K562 (cell line): ENCODE measurements around the gene SULT2B1. TPM values are rescaled to one million over a fixed set of nuclear protein-coding genes. Genes with fewer than 3 reads are reported as not detected.
A peak's percentile ranks its signal among the peaks of the same experiment; 100 is the strongest.

Experiments used
- BCOR ChIP-seq: fragments of 450-650 bp; IDR thresholded peaks from 2 replicates; pipeline ENCODE4 v1.6.1; 2016
- CCNT2 ChIP-seq: IDR thresholded peaks from 2 replicates; pipeline ENCODE4 v1.6.1; 2011; ENCODE audit warnings: borderline replicate concordance, low read depth, mild to moderate bottlenecking, moderate library complexity, mixed read lengths, low read length; ENCODE audit not compliant: insufficient read length; ENCODE audit errors: extremely low read depth
- CTCF ChIP-seq, 3 experiments: IDR thresholded peaks in 2 of 3; conservative IDR thresholded peaks in 1 of 3; 2 replicates each; pipeline ENCODE4 v1.5.1; 2011 to 2012; ENCODE audit warnings: low read length in 3 of 3, mild to moderate bottlenecking in 3 of 3, control low read depth in 2 of 3, improper control_type of control experiment in 1 of 3, inconsistent platforms in 1 of 3, low read depth in 1 of 3, mixed read lengths in 1 of 3, moderate library complexity in 1 of 3; ENCODE audit not compliant: insufficient read depth in 2 of 3
- EGR1 ChIP-seq: fragments of 450-650 bp; conservative IDR thresholded peaks from 2 replicates; pipeline ENCODE4 v1.6.1; 2017; ENCODE audit warnings: mild to moderate bottlenecking
- FOXK2 ChIP-seq, 2 experiments: fragments of 450-650 bp; IDR thresholded peaks in 1 of 2; conservative IDR thresholded peaks in 1 of 2; 2 replicates each; pipeline ENCODE4 v1.6.1; 2016; ENCODE audit warnings: low read depth in 2 of 2, mild to moderate bottlenecking in 1 of 2
- HDAC2 ChIP-seq: fragments of 450-650 bp; IDR thresholded peaks from 2 replicates; pipeline ENCODE4 v1.6.1; 2016; ENCODE audit warnings: mild to moderate bottlenecking
- HLTF ChIP-seq: fragments of 450-650 bp; IDR thresholded peaks from 2 replicates; pipeline ENCODE4 v1.6.1; 2016
- MCM7 ChIP-seq, 2 experiments: fragments of 450-650 bp; IDR thresholded peaks; 2 replicates each; pipeline ENCODE4 v1.6.1; 2016 to 2018
- NR4A1 ChIP-seq, 2 experiments: fragments of 250-450 bp in 1 of 2; fragments of 450-650 bp in 1 of 2; sonication (Bioruptor Pico) in 1 of 2; IDR thresholded peaks; 2 replicates each; pipeline versions ENCODE4 v1.4.0 to v1.6.1; 2016 to 2020; ENCODE audit warnings: mild to moderate bottlenecking in 2 of 2, missing compliant biosample characterization in 1 of 2, missing genetic modification characterization in 1 of 2, moderate library complexity in 1 of 2
- NRF1 ChIP-seq, 2 experiments: fragments of 450-650 bp; IDR thresholded peaks in 1 of 2; conservative IDR thresholded peaks in 1 of 2; 2 replicates each; pipeline ENCODE4 v1.6.1; 2014; ENCODE audit warnings: mild to moderate bottlenecking in 2 of 2
- PBX2 ChIP-seq, 2 experiments: IDR thresholded peaks in 1 of 2; conservative IDR thresholded peaks in 1 of 2; 2 replicates each; pipeline ENCODE4 v1.6.1; 2016; ENCODE audit warnings: low read depth in 2 of 2, mild to moderate bottlenecking in 1 of 2, missing compliant biosample characterization in 1 of 2, missing genetic modification characterization in 1 of 2, moderate library complexity in 1 of 2
- SMARCA5 ChIP-seq: fragments of 450-650 bp; IDR thresholded peaks from 2 replicates; pipeline ENCODE4 v1.6.1; 2016
- SUPT5H ChIP-seq: fragments of 450-650 bp; IDR thresholded peaks from 2 replicates; pipeline ENCODE4 v1.6.1; 2016
- TEAD2 ChIP-seq: fragments of 450-650 bp; IDR thresholded peaks from 2 replicates; pipeline ENCODE4 v1.6.1; 2016; ENCODE audit warnings: missing genetic modification characterization, control low read depth, missing compliant biosample characterization
- ZC3H4 ChIP-seq: sonication (generic); formaldehyde crosslinking; IDR thresholded peaks from 2 replicates; pipeline ENCODE4 v1.9.0; 2021; ENCODE audit warnings: missing genetic modification reagents, borderline replicate concordance
- polyA plus RNA-seq, 8 experiments: library from polyadenylated mRNA; depleted of rRNA in 4 of 8; stranded (reverse) in 5 of 8; unstranded in 3 of 8; fragments of >200 nt; fragmentation: Nextera tagmentation in 2 of 8; fragmentation: Illumina TruSeq in 1 of 8; extraction: Ambion mirVana in 2 of 8; extraction: Trizol in 1 of 8; gene quantifications; 2 replicates each; pipeline versions ENCODE4 v1.2.1 to v1.2.3, GENCODE V29; 2011 to 2014; ENCODE audit warnings: inconsistent platforms in 1 of 8, missing spikeins in 1 of 8
- total RNA-seq, 7 experiments: library from RNA; depleted of rRNA in 6 of 7; stranded (reverse); fragments of >200 nt in 6 of 7; fragmentation: Illumina TruSeq in 2 of 7; extraction: Trizol in 2 of 7; gene quantifications; 2 replicates each; pipeline versions ENCODE4 v1.2.1 to v1.2.3, GENCODE V29; 2011 to 2021; ENCODE audit warnings: low replicate concordance in 1 of 7
- TF ChIP-seq, protein P1 (sequence below): IDR thresholded peaks from 2 replicates; pipeline ENCODE4 v1.6.1; 2016; ENCODE audit warnings: missing genetic modification characterization, missing compliant biosample characterization
- TF ChIP-seq, protein P2 (sequence below): sonication (generic); formaldehyde crosslinking; IDR thresholded peaks from 2 replicates; pipeline ENCODE4 v1.8.1; 2023; ENCODE audit warnings: mild to moderate bottlenecking, missing genetic modification reagents
- TF ChIP-seq, protein P3 (sequence below): IDR thresholded peaks from 3 replicates; pipeline ENCODE4 v1.6.1; 2011; ENCODE audit warnings: borderline replicate concordance, mild to moderate bottlenecking; ENCODE audit not compliant: insufficient read length, insufficient read depth

The SULT2B1 gene
- total and polyA plus RNA-seq, 9 of the 15 experiments (the other 6 are each of a cell fraction or from before 2014, with no cell fraction given), result 0.09 to 0.62 (median 0.22) TPM; not detected in 2

GRCh38 chr19:48646001-48646721 lies 94.2 kb downstream of the SULT2B1 start, which contains the start of gene CA11 (continued):
- TF ChIP-seq CCNT2 (no peak), EGR1 (peak; percentile 60), PBX2 (CRISPR knock-in tag; IDR thresholded peaks at IDR 0.05; ENCODE audit: low read depth) (no peak), PBX2 (tag; conservative IDR thresholded peaks at IDR 0.05; ENCODE audit: low read depth) (no peak), NR4A1 (CRISPR knock-in tag; IDR thresholded peaks at IDR 0.05) (no peak), NR4A1 (tag; IDR thresholded peaks at IDR 0.05) (no peak), BCOR (peak; percentile 88), HLTF (peak; percentile 97), CTCF (IDR thresholded peaks at IDR 0.05 in 2 of 3, conservative IDR thresholded peaks at IDR 0.05 in 1 of 3; ENCODE audit: insufficient read depth in 2 of 3, low read depth in 1 of 3, low read length in 3 of 3) (peak; percentile 75 to 96 (median 95)), SMARCA5 (peak; percentile 77), HDAC2 (peak; percentile 70), MCM7 (IDR thresholded peaks at IDR 0.05) (peak in 1 of 2 experiments; percentile 86; a peak in 1 of 4 replicates), FOXK2 (conservative IDR thresholded peaks at IDR 0.05 in 1 of 2, IDR thresholded peaks at IDR 0.05 in 1 of 2; ENCODE audit: low read depth in 2 of 2) (peak; percentile 45 to 59; a peak in 3 of 4 replicates), TEAD2 (no peak), ZC3H4 (CRISPR knock-in tag) (no peak), SUPT5H (peak; percentile 64), NRF1 (conservative IDR thresholded peaks at IDR 0.05 in 1 of 2, IDR thresholded peaks at IDR 0.05 in 1 of 2) (no peak)
- TF ChIP-seq, protein P1, sequence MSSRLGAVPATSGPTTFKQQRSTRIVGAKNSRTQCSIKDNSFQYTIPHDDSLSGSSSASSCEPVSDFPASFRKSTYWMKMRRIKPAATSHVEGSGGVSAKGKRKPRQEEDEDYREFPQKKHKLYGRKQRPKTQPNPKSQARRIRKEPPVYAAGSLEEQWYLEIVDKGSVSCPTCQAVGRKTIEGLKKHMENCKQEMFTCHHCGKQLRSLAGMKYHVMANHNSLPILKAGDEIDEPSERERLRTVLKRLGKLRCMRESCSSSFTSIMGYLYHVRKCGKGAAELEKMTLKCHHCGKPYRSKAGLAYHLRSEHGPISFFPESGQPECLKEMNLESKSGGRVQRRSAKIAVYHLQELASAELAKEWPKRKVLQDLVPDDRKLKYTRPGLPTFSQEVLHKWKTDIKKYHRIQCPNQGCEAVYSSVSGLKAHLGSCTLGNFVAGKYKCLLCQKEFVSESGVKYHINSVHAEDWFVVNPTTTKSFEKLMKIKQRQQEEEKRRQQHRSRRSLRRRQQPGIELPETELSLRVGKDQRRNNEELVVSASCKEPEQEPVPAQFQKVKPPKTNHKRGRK (tag), result peak; percentile 88
- TF ChIP-seq, protein P2, sequence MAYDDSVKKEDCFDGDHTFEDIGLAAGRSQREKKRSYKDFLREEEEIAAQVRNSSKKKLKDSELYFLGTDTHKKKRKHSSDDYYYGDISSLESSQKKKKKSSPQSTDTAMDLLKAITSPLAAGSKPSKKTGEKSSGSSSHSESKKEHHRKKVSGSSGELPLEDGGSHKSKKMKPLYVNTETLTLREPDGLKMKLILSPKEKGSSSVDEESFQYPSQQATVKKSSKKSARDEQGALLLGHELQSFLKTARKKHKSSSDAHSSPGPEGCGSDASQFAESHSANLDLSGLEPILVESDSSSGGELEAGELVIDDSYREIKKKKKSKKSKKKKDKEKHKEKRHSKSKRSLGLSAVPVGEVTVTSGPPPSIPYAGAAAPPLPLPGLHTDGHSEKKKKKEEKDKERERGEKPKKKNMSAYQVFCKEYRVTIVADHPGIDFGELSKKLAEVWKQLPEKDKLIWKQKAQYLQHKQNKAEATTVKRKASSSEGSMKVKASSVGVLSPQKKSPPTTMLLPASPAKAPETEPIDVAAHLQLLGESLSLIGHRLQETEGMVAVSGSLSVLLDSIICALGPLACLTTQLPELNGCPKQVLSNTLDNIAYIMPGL, result peak; percentile 52; the same call in 1 of the 2 replicates
- TF ChIP-seq, protein P3, sequence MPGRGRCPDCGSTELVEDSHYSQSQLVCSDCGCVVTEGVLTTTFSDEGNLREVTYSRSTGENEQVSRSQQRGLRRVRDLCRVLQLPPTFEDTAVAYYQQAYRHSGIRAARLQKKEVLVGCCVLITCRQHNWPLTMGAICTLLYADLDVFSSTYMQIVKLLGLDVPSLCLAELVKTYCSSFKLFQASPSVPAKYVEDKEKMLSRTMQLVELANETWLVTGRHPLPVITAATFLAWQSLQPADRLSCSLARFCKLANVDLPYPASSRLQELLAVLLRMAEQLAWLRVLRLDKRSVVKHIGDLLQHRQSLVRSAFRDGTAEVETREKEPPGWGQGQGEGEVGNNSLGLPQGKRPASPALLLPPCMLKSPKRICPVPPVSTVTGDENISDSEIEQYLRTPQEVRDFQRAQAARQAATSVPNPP, result no peak
